Activated T-helper 2 cell treated with anti-CD3 and anti-CD28 coated beads, Interferon-gamma antibody, Interleukin-2, Interleukin-4, amounts not matched to agents 10 μg/mL and 5 μg/mL and 100 μg/mL, durations not matched to agents 14 hours and 24 hours and 36 hours (primary cell): ENCODE data around the gene PRR20G. TPM values are rescaled to one million over a fixed set of nuclear protein-coding genes. Genes with fewer than 3 reads are reported as not detected.

Experiments used
- DNase-seq: peaks from one replicate; pipeline ENCODE4 v3.0.0; 2021; ENCODE audit warnings: low spot score
- H3K27ac Mint-ChIP-seq: one replicate; pipeline ENCODE4 v1.8.0; 2021; ENCODE audit warnings: mixed read lengths
- H3K27me3 Mint-ChIP-seq: one replicate; pipeline ENCODE4 v1.8.0; 2021; ENCODE audit warnings: low read depth, mixed read lengths
- H3K36me3 Mint-ChIP-seq: one replicate; pipeline ENCODE4 v1.8.0; 2021; ENCODE audit warnings: low read depth, mixed read lengths
- H3K4me1 Mint-ChIP-seq: one replicate; pipeline ENCODE4 v1.8.0; 2021; ENCODE audit warnings: low read depth, mixed read lengths
- H3K4me3 Mint-ChIP-seq: one replicate; pipeline ENCODE4 v1.8.0; 2021; ENCODE audit warnings: low read depth, mild to moderate bottlenecking, moderate library complexity, mixed read lengths
- H3K9me3 Mint-ChIP-seq: one replicate; pipeline ENCODE4 v1.8.0; 2021; ENCODE audit warnings: mixed read lengths
- intact Hi-C: fragments of 100-400 bp; cut with micrococcal nuclease; formaldehyde crosslinking; loops from one replicate; pipeline ENCODE4 v1.15.1; 2023
- total RNA-seq: library from RNA; stranded (reverse); gene quantifications from 2 replicates; pipeline ENCODE4 v1.2.3, GENCODE V29; 2022

PRR20G gene
- total RNA-seq, 1 donor from 2014 or later, result not detected

- Mint-ChIP-seq H3K4me3 (no peak overlapping the region), H3K9me3 (peaks cover 14% of the 10 kb centered on the region)
Observed at GRCh38 chr3:127266186-127266585, 21.7 kb downstream of the PRR20G start.

DNA sequence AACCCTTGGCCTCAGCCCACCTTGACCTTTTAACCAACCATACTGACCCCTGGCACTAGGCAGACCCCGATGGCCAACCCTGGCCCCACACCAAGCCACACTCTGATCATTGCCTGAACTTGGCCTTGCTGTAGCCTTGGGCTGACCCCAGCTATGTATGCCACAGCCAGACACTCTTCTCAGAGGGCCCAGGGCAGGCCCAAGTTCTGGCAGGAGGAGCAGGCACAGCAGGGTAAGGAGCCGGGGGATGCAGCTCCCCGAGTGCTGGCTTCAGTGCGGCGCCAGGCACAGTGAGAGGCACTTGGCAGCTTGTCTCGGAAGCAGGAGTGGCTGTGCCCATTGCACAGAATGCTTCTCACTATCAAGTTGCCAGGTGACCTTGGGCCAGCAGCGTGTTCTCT lies 22.3 kb downstream of the PRR20G start:
- intact Hi-C loops, result no loop called here
- no peak for DNase-seq
- Mint-ChIP-seq H3K27ac (no peak overlapping the region), H3K9me3 (peaks cover 14% of the 10 kb centered on the region), H3K4me3 (no peak overlapping the region), H3K4me1 (no peaks in the 10 kb centered on the region), H3K27me3 (no peaks in the 10 kb centered on the region), H3K36me3 (no peaks in the 10 kb centered on the region)

More at GRCh38 chr3:127266186-127266585, 21.7 kb downstream of the PRR20G start:
- Mint-ChIP-seq H3K36me3 (no peaks in the 10 kb centered on the region), H3K4me1 (no peaks in the 10 kb centered on the region), H3K27ac (no peak overlapping the region), H3K27me3 (no peaks in the 10 kb centered on the region)
- no peak for DNase-seq
- intact Hi-C loops, result no loop called here

- peaks cover 14% of the 10 kb centered on the region for H3K9me3 Mint-ChIP-seq
- H3K36me3 Mint-ChIP-seq, result no peaks in the 10 kb centered on the region
- no peaks in the 10 kb centered on the region for H3K27me3 Mint-ChIP-seq
- H3K27ac Mint-ChIP-seq, result no peak overlapping the region
- no peak overlapping the region for H3K4me3 Mint-ChIP-seq
- intact Hi-C loops, result no loop called here
- H3K4me1 Mint-ChIP-seq, result no peaks in the 10 kb centered on the region
- DNase-seq, result no peak
Observed at GRCh38 chr3:127264794-127265514, 22.9 kb downstream of the PRR20G start.

DNA sequence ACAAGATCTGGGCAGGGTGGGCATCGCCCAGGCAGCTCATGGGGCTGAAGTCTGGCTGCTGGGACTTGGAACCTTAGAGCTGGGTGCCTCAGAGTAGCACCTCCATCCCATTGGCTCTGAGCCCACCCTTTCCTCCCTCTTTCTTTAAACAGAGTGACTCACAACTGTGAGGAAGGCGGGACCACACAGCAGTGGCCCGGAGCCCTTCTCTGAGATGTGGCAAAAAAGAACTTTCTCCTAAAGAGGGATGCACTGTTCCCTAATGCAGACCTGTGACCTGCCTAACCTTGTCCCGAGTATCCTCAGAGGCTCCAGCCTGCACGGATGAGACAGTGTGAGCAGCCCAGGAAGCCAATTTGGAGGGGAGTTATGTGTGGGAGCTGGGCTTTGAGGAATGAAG lies 23.6 kb downstream of the PRR20G start:
- Mint-ChIP-seq H3K27ac (no peak overlapping the region), H3K4me1 (no peaks in the 10 kb centered on the region), H3K27me3 (no peaks in the 10 kb centered on the region), H3K4me3 (no peak overlapping the region), H3K9me3 (peaks cover 11% of the 10 kb centered on the region), H3K36me3 (no peaks in the 10 kb centered on the region)
- intact Hi-C loops, result no loop called here
- DNase-seq, result no peak

GRCh38 chr3:127263586-127264231 lies 24.1 kb downstream of the PRR20G start:
- H3K4me3 Mint-ChIP-seq, result no peak overlapping the region

DNA sequence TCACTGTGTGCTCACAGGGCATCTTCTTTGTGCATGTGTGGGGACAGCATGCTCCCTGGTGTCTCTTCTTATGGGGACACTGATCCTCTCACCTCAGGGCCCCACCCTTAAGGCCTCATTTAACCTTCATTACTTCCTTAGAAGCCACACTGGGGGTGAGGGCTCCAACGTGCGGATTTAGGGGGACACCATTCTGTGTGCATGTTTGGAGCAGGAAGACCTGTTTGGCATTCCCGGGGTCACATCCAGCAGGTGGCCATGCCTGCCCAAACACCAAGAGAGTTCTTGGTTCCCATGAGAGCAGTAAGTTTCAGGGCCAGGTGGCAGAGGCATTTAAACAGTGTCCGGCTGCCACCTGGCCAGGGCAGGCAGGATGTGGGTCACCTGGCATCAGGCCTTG lies 24.8 kb downstream of the PRR20G start:
- DNase-seq, result no peak
- Mint-ChIP-seq H3K4me1 (no peaks in the 10 kb centered on the region), H3K27ac (no peak overlapping the region), H3K27me3 (no peaks in the 10 kb centered on the region), H3K9me3 (no peaks in the 10 kb centered on the region), H3K36me3 (no peaks in the 10 kb centered on the region), H3K4me3 (no peak overlapping the region)
- intact Hi-C loops, result no loop called here

More at GRCh38 chr3:127263586-127264231, 24.1 kb downstream of the PRR20G start:
- Mint-ChIP-seq H3K36me3 (no peaks in the 10 kb centered on the region), H3K27ac (no peak overlapping the region), H3K4me1 (no peaks in the 10 kb centered on the region), H3K9me3 (peaks cover 5% of the 10 kb centered on the region), H3K27me3 (no peaks in the 10 kb centered on the region)
- intact Hi-C loops, result no loop called here
- no peak for DNase-seq

GRCh38 chr3:127262533-127262932 lies 25.3 kb downstream of the PRR20G start:
- DNase-seq, result no peak
- no peaks in the 10 kb centered on the region for H3K36me3 Mint-ChIP-seq
- H3K4me3 Mint-ChIP-seq, result no peak overlapping the region
- H3K27me3 Mint-ChIP-seq, result no peaks in the 10 kb centered on the region
- H3K4me1 Mint-ChIP-seq, result no peaks in the 10 kb centered on the region
- no peak overlapping the region for H3K27ac Mint-ChIP-seq
- intact Hi-C loops, result no loop called here
- no peaks in the 10 kb centered on the region for H3K9me3 Mint-ChIP-seq

GRCh38 chr3:127261925-127262324 lies 25.9 kb downstream of the PRR20G start:
- intact Hi-C loops, result no loop called here
- no peak for DNase-seq
- Mint-ChIP-seq H3K9me3 (no peaks in the 10 kb centered on the region), H3K36me3 (no peaks in the 10 kb centered on the region), H3K4me3 (no peak overlapping the region), H3K27me3 (no peaks in the 10 kb centered on the region), H3K4me1 (no peaks in the 10 kb centered on the region), H3K27ac (no peak overlapping the region)

- intact Hi-C loops, result no loop called here
- H3K9me3 Mint-ChIP-seq, result no peaks in the 10 kb centered on the region
- no peaks in the 10 kb centered on the region for H3K4me1 Mint-ChIP-seq
- no peaks in the 10 kb centered on the region for H3K27me3 Mint-ChIP-seq
- H3K4me3 Mint-ChIP-seq, result no peak overlapping the region
- H3K36me3 Mint-ChIP-seq, result no peaks in the 10 kb centered on the region
- no peak for DNase-seq
- H3K27ac Mint-ChIP-seq, result no peak overlapping the region
Observed at GRCh38 chr3:127260826-127261555, 26.9 kb downstream of the PRR20G start.

DNA sequence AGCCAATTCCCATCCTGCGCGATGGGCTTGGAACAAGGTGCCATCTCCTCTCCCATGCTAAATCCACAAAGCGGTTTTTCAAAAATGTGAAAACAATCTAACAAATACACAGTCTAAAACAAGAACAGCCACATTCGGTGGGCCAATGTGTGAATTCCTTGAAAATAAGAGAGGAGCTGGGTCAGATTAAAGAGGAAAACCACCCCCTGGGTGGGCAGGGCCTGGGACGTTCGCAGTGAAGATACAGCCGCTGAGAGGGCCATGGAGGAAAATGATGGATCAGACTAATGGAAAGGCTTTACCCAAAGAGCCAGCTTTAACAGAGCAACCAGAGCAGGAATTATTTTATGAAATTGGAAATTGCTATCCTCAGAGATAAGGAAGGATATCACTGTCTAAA lies 27.4 kb downstream of the PRR20G start:
- Mint-ChIP-seq H3K9me3 (no peaks in the 10 kb centered on the region), H3K4me3 (no peak overlapping the region), H3K36me3 (no peaks in the 10 kb centered on the region), H3K27me3 (no peaks in the 10 kb centered on the region), H3K4me1 (no peaks in the 10 kb centered on the region), H3K27ac (no peak overlapping the region)
- intact Hi-C loops, result no loop called here
- no peak for DNase-seq

- H3K27me3 Mint-ChIP-seq, result no peaks in the 10 kb centered on the region
- DNase-seq, result no peak
- no peaks in the 10 kb centered on the region for H3K4me1 Mint-ChIP-seq
- H3K4me3 Mint-ChIP-seq, result no peak overlapping the region
- H3K27ac Mint-ChIP-seq, result no peak overlapping the region
- no peaks in the 10 kb centered on the region for H3K36me3 Mint-ChIP-seq
- no peaks in the 10 kb centered on the region for H3K9me3 Mint-ChIP-seq
- intact Hi-C loops, result no loop called here
Observed at GRCh38 chr3:127259882-127260281, 28.0 kb downstream of the PRR20G start.

- Mint-ChIP-seq H3K27me3 (no peaks in the 10 kb centered on the region), H3K4me1 (no peaks in the 10 kb centered on the region), H3K9me3 (no peaks in the 10 kb centered on the region), H3K4me3 (no peak overlapping the region), H3K36me3 (no peaks in the 10 kb centered on the region), H3K27ac (no peak overlapping the region)
- intact Hi-C loops, result no loop called here
- no peak for DNase-seq
Observed at GRCh38 chr3:127258733-127259132, 29.1 kb downstream of the PRR20G start.

GRCh38 chr3:127257351-127257750 lies 30.5 kb downstream of the PRR20G start:
- Mint-ChIP-seq H3K4me3 (no peak overlapping the region), H3K9me3 (no peaks in the 10 kb centered on the region), H3K36me3 (no peaks in the 10 kb centered on the region), H3K27ac (no peak overlapping the region), H3K27me3 (no peaks in the 10 kb centered on the region), H3K4me1 (no peaks in the 10 kb centered on the region)
- DNase-seq, result no peak
- intact Hi-C loops, result no loop called here
